LNCAP (cell line): ENCODE data around the gene KLB.

Experiments
- TF ChIP-seq, protein P1 (sequence below): fragments of 450-650 bp; IDR thresholded peaks from 2 replicates; pipeline ENCODE4 v1.5.1; 2017; ENCODE audit warnings: mild to moderate bottlenecking

KLB gene

GRCh38 chr4:39452860-39453587, 46.3 kb downstream of the KLB start:
- TF ChIP-seq, protein P1, sequence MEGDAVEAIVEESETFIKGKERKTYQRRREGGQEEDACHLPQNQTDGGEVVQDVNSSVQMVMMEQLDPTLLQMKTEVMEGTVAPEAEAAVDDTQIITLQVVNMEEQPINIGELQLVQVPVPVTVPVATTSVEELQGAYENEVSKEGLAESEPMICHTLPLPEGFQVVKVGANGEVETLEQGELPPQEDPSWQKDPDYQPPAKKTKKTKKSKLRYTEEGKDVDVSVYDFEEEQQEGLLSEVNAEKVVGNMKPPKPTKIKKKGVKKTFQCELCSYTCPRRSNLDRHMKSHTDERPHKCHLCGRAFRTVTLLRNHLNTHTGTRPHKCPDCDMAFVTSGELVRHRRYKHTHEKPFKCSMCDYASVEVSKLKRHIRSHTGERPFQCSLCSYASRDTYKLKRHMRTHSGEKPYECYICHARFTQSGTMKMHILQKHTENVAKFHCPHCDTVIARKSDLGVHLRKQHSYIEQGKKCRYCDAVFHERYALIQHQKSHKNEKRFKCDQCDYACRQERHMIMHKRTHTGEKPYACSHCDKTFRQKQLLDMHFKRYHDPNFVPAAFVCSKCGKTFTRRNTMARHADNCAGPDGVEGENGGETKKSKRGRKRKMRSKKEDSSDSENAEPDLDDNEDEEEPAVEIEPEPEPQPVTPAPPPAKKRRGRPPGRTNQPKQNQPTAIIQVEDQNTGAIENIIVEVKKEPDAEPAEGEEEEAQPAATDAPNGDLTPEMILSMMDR, result no peak

GRCh38 chr4:39453738-39454137, 47.0 kb downstream of the KLB start:
- TF ChIP-seq, protein P1, result no peak

GRCh38 chr4:39455486-39455885, 48.8 kb downstream of the KLB start:
- TF ChIP-seq, protein P1, result no peak

DNA sequence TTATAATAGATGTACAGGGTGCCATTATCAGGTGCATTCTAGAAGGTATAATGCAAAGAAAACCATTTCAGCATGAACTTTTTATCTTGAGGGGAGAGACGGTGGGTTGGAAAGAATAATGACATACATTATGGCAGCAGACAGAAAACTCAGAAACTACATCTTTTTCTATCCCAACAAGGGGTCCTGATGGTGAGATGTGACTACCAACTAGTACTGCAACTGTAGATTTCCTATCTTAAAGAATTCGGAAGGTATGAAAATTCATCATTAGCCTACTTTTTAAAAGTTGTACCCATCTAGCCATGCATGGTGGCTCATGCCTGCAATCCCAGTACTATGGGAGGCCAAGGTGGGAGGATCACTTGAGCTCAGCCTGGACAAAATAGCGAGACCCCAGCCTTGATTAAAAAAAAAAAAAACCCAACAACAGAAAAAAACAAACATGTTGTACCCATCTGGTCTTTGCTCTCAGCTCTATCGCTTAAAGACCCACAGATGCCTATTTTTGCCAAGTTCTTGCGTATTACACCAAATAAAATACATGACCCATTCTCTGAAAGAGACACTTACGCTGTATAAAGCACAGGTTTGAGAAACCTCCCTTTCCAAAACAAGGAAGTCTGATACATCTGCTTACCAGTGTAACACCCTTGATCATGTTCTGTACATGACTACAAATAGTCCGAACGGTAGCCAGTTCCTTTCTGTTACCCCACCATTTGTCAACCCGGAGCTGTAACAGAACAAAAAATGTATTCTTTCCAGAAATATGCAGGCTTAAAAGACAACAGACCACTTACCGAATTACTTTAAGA, 50.4 kb downstream of the KLB start:
- TF ChIP-seq, protein P1, result no peak

DNA sequence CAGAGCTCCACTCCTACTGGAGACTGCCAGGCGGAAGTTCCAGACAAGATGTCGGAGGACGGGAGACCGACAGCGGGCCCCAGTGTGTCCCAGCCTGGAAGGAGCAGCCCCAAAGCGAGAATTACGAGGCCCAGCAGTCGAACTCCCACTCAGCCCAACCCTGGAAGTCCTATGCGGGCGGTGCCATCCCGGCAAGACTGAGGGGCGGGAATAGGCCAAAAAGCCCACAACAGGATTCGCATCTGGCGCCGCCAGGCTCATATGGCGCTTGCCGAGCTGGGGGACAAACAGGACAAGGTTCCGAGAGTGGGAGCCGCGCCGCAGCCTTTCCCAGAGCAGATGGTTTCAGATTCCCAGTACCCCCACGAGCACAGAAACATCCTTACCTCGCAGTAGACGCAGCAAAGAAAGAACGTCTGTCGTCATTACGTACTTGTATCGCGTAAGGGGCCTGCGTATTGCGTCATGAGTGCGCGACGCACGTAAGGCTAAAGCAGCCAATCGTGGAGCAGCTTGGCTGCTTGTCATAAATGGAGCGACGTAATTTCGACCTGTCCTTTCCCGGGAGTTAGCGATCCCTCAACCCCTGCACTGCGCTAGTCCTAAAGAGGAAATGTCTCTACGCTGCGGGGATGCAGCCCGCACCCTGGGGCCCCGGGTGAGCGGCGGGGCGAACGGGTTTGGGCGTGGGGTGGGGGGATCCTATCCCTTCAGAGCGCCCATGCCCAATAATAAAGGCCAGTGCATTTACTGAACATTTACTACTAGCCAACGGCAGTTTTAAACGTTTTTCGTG, 52.0 kb downstream of the KLB start, which contains the start of the genes LIAS and RPL9:
TSS of gene LIAS (plus strand) at position 552 of the 796 bp plus-strand sequence. CDS start at position 614, 62 bp downstream.
TSS of gene RPL9 (minus strand) at position 418 of the 796 bp plus-strand sequence. CDS start 483 bp downstream, outside the sequence.
- TF ChIP-seq, protein P1, result no peak

DNA sequence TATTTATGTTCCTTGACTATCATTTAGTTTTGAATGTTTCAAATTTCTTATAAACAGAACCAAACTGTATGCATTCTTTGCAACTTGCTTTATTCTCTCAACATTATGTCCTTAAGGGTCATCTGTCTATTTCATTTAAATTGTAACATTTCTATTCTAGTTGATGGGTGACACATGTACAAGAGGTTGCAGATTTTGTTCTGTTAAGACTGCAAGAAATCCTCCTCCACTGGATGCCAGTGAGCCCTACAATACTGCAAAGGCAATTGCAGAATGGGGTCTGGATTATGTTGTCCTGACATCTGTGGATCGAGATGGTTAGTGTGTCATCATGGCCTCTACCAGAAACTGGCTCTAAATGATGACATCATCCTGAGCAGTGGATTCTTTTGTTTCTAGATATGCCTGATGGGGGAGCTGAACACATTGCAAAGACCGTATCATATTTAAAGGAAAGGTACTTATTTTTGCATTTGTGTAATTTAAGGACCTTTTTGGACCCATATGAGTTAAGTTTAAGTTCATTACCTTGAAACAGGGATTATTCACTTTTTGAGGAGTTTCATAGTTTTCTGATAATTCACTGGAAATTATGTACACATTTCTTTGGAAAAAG, 58.3 kb downstream of the KLB start:
- TF ChIP-seq, protein P1, result no peak; the same call in 1 of the 2 replicates

- TF ChIP-seq, protein P1, result no peak
Measured at GRCh38 chr4:39466747-39467146, 60.0 kb downstream of the KLB start.
